VCaP (cell line): ENCODE results near the gene AGRN.
A peak's percentile ranks its signal among the peaks of the same experiment; 100 is the strongest.

Experiments
- H3K27ac ChIP-seq: fragments of 450-650 bp; 2 replicates; pipeline ENCODE4 v1.5.1; 2017
- TF ChIP-seq, protein P1 (sequence below): fragments of 450-650 bp; conservative IDR thresholded peaks from 2 replicates; pipeline ENCODE4 v1.5.1; 2017; ENCODE audit warnings: mild to moderate bottlenecking, moderate library complexity

Gene AGRN

DNA sequence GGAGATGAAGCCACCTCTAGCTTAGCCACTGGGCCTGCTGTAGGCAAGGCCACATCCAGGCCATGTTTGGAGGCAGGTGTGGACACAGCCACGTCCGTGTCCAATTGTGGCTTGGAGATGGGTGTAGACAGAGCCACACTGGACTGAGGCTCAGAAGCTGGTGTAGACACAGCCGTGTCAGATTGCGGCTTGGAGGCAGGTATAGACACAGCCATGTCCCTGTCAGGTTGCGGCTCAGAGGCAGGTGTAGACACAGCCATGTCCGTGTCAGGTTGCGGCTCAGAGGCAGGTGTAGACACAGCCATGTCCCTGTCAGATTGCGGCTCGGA lies 40.2 kb upstream of the AGRN start:
- TF ChIP-seq, protein P1, sequence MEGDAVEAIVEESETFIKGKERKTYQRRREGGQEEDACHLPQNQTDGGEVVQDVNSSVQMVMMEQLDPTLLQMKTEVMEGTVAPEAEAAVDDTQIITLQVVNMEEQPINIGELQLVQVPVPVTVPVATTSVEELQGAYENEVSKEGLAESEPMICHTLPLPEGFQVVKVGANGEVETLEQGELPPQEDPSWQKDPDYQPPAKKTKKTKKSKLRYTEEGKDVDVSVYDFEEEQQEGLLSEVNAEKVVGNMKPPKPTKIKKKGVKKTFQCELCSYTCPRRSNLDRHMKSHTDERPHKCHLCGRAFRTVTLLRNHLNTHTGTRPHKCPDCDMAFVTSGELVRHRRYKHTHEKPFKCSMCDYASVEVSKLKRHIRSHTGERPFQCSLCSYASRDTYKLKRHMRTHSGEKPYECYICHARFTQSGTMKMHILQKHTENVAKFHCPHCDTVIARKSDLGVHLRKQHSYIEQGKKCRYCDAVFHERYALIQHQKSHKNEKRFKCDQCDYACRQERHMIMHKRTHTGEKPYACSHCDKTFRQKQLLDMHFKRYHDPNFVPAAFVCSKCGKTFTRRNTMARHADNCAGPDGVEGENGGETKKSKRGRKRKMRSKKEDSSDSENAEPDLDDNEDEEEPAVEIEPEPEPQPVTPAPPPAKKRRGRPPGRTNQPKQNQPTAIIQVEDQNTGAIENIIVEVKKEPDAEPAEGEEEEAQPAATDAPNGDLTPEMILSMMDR = no peak
- H3K27ac ChIP-seq = no peak overlapping the region

GRCh38 chr1:980137-980571 lies 39.8 kb upstream of the AGRN start:
- no peak overlapping the region for H3K27ac ChIP-seq
- TF ChIP-seq, protein P1 = no peak

GRCh38 chr1:980602-981395 lies 39.1 kb upstream of the AGRN start:
- TF ChIP-seq, protein P1 = no peak

GRCh38 chr1:981491-981954 lies 38.4 kb upstream of the AGRN start:
- TF ChIP-seq, protein P1 = no peak
- H3K27ac ChIP-seq = no peak overlapping the region

More at GRCh38 chr1:980602-981395, 39.1 kb upstream of the AGRN start:
- H3K27ac ChIP-seq = no peak overlapping the region

GRCh38 chr1:981955-982558 lies 37.9 kb upstream of the AGRN start, which contains the start of gene PERM1:
Gene PERM1 (minus strand): TSS chr1:982093. CDS start chr1:981029, 1,064 bp downstream.
- TF ChIP-seq, protein P1 = no peak
- no peak within 1 kb of the TSS for H3K27ac ChIP-seq

DNA sequence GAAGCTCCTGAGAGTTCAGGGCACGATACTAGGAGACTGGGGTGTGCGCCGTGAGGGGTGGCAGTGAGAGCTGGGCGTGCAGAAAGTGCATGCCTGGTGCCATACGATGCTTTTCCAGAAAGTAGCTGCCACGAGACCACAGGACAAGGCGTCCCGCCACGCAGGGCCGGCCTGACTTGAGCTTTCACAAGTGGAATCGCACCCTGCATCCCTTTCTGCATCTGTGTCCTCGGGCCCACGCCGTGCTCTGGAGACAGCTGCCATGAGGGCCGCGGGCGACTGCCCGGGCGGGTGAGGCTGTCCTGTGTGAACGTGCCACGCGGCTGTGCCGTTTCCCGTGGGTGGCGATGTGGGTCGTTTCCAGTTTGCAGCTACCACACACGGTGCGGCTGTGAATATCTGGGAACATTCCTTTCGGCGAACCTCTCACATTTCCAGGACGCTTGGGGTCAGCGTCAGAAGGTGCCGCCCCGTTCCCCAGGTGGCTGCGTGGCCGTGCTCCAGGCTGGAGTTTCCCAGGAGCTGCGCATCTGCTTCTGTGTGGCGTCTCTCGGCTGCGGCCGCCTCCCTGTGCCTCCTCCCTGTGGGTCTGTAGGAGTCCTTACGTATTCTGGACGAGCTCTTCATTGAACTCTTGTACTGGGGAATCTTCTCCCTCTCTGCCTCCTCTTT lies 37.0 kb upstream of the AGRN start:
- TF ChIP-seq, protein P1 = no peak
- no peak overlapping the region for H3K27ac ChIP-seq

- no peak overlapping the region for H3K27ac ChIP-seq
- TF ChIP-seq, protein P1 = peak; percentile 98
Measured at GRCh38 chr1:983798-984475, 36.0 kb upstream of the AGRN start.
